ENCODE results near the gene DGCR2. TPM values are rescaled to one million over a fixed set of nuclear protein-coding genes. Genes with fewer than 3 reads are reported as not detected.

The DGCR2 gene
- total and polyA plus RNA-seq, 2 of the 4 experiments (the other 2 are of a cell fraction) = 17.2 to 35.4 TPM

DNA sequence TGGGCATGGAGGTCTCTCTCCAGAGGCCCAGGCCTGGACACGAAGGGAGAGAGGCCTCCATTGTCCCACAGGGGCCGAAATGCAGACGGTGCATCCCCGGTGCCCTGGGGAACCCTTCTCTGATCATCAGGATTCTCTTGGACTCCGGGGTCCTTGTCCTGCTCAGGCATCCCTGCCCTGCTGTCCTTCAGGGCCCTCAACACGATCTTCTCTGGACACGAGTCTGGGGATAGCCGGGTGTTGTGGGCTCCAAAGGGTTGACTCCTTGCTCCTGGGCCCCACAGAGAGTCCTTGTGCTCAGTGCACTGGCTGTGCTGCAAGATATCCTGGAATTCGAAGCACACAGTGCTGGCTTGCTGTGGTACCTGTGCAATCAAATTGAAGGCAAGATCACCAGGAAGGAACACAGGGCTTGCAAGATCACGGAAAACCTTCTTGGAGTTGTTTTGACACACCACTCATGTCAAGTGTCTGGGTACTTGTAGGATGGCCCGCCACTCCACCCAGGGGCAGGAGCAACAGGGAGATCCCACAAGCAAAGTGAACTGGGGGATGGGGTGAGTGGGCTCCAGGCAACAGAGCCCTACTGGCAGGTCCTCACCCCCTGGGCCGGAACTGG, 124.8 kb downstream of the DGCR2 start:
- Histone ChIP-seq H4K91ac (ENCODE audit: insufficient read depth, low read depth, low read length) (no peak overlapping the region), H3K4me3 (ENCODE audit: insufficient read depth, low read depth, low read length) (no peak overlapping the region), H3K4ac (ENCODE audit: low read depth, low read length) (no peak overlapping the region), H2BK20ac (ENCODE audit: low read depth, low read length) (no peak overlapping the region), H2AK9ac (replicated peaks; ENCODE audit: low read depth, low read length, poor library complexity) (no peak overlapping the region), H3K9me1 (ENCODE audit: insufficient read depth, low read length) (no peaks in the 10 kb centered on the region), H3K9ac (ENCODE audit: low read depth, low read length) (no peak overlapping the region), H3K18ac (ENCODE audit: low read depth, low read length) (no peak overlapping the region), H2BK120ac (ENCODE audit: low read depth, low read length) (no peak overlapping the region), H3K14ac (replicated peaks; ENCODE audit: low read depth, low read length) (no peak overlapping the region), H3K79me1 (ENCODE audit: low read depth in 1 of 2, low read length in 2 of 2) (no peaks in the 10 kb centered on the region), H3K36me3 (ENCODE audit: control insufficient read depth, insufficient read depth, low read length) (no peaks in the 10 kb centered on the region), H4K5ac (ENCODE audit: low read depth, low read length) (no peak overlapping the region), H3K23ac (ENCODE audit: low read depth, low read length) (no peak overlapping the region), H3K56ac (ENCODE audit: extremely low read depth, insufficient read depth, low read length) (no peak overlapping the region), H3K4me1 (ENCODE audit: control insufficient read depth, insufficient read depth, low read length) (no peaks in the 10 kb centered on the region), H2AFZ (replicated peaks; ENCODE audit: low read length, poor library complexity) (no peak overlapping the region), H3K9me3 (ENCODE audit: control insufficient read depth, insufficient read depth, low read length) (no peaks in the 10 kb centered on the region), H2BK15ac (ENCODE audit: low read depth, low read length) (no peak overlapping the region), H3K4me2 (ENCODE audit: low read depth, low read length) (no peak overlapping the region), H4K20me1 (ENCODE audit: insufficient read depth, low read length) (no peaks in the 10 kb centered on the region), H3K27me3 (ENCODE audit: control insufficient read depth, insufficient read depth, low read length) (peaks cover 47% of the 10 kb centered on the region), H4K8ac (ENCODE audit: low read depth in 2 of 2, low read length in 2 of 2) (no peak overlapping the region), H2BK5ac (ENCODE audit: low read depth, low read length, poor library complexity, severe bottlenecking) (no peak overlapping the region), H3K27ac (ENCODE audit: insufficient read depth, low read length) (no peak overlapping the region), H2AK5ac (ENCODE audit: low read depth, low read length) (no peak overlapping the region)
- ChIA-PET POLR2A (ENCODE audit: unreplicated experiment) (no interaction called here), CTCF (no interaction called here)
- 73% methylated on average over 5 of the region's 12 CpGs; no CpG with 5 or more reads in 1 of the 2 experiments for WGBS, 2 experiments (ENCODE audit: extremely low coverage in 2 of 2, insufficient read length in 1 of 2)
- in situ Hi-C loops (cut with MboI; ENCODE audit: low sequenced_read_pairs) = no loop called here
- intact Hi-C loops (cut with micrococcal nuclease) = no loop called here
- no TSS peak for BruUV-seq (replicated peaks)
- TF ChIP-seq RCOR1 (IDR thresholded peaks at IDR 0.05; ENCODE audit: insufficient replicate concordance, low read length) (no peak), CHD1 (IDR thresholded peaks at IDR 0.05; ENCODE audit: low read depth, low read length) (no peak)
- TF ChIP-seq, protein P1, sequence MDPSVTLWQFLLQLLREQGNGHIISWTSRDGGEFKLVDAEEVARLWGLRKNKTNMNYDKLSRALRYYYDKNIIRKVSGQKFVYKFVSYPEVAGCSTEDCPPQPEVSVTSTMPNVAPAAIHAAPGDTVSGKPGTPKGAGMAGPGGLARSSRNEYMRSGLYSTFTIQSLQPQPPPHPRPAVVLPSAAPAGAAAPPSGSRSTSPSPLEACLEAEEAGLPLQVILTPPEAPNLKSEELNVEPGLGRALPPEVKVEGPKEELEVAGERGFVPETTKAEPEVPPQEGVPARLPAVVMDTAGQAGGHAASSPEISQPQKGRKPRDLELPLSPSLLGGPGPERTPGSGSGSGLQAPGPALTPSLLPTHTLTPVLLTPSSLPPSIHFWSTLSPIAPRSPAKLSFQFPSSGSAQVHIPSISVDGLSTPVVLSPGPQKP (IDR thresholded peaks at IDR 0.05; ENCODE audit: borderline replicate concordance, low read depth, low read length) = no peak
- DNase-seq (no peak), ATAC-seq (ENCODE audit: low read depth) (no peak)
- dilution Hi-C loops (cut with HindIII; ENCODE audit: low sequenced_read_pairs, unreplicated experiment) = no loop called here

Data from IMR-90 (cell line).